GM12891 (cell line): ENCODE data around the gene ACP4.

Experiments
- DNase-seq: peaks from one replicate; pipeline ENCODE4 v3.0.0; 2011; ENCODE audit warnings: low spot score; ENCODE audit not compliant: insufficient read length
- FAIRE-seq: peaks from 2 replicates; lab custom pipeline; 2011; peaks lifted over from hg19 to GRCh38; lab: Jason Lieb, UNC
- PAX5 ChIP-seq: IDR thresholded peaks from 2 replicates; pipeline ENCODE4 v1.6.1; 2011; ENCODE audit warnings: low read length, moderate library complexity, mild to moderate bottlenecking; ENCODE audit not compliant: insufficient read depth, severe bottlenecking
- POLR2A ChIP-seq: IDR thresholded peaks from 2 replicates; pipeline ENCODE4 v1.6.1; 2011; ENCODE audit warnings: low read depth, low read length, control low read depth
- POLR2AphosphoS5 ChIP-seq: IDR thresholded peaks from 2 replicates; pipeline ENCODE4 v1.6.1; 2011; ENCODE audit warnings: low read depth, low read length, control low read depth
- POU2F2 ChIP-seq: IDR thresholded peaks from 2 replicates; pipeline ENCODE4 v1.6.1; 2011; ENCODE audit warnings: low read depth, mild to moderate bottlenecking, control low read depth, low read length, moderate library complexity
- SPI1 ChIP-seq: IDR thresholded peaks from 2 replicates; pipeline ENCODE4 v1.6.1; 2011; ENCODE audit warnings: low read depth, low read length, control low read depth
- TAF1 ChIP-seq: IDR thresholded peaks from 2 replicates; pipeline ENCODE4 v1.6.1; 2011; ENCODE audit warnings: low read depth, low read length, control low read depth

The ACP4 gene

DNA sequence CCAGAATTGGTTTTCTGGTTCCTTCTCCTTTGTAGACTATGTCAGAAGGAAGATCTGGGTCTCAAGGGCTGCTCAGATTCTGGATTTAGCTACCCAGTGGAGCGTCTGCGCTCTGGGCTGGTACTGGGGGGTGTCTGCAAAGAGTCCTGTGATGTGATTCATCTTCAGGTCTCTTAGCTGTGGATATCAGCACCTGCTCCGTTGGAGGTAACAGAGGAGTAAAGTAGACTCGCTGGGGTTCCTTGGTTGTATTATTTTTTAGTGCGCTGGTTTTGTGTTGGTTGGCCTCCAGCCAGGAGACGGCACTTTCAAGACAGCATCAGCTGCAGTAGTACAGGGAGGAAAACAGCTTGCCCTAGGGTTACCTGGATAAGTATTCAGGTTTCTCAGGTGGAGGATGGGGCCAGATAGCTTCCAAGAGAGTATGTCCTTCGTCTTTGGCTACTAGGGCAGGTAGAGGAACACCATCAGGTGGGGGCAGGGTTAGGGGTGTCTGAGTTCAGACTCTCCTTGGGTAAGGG, 53.5 kb downstream of the ACP4 start:
- TF ChIP-seq SPI1: no peak
- no peak for TF ChIP-seq TAF1
- no peak for TF ChIP-seq POU2F2
- no peak for TF ChIP-seq POLR2AphosphoS5
- TF ChIP-seq POLR2A: no peak
- TF ChIP-seq PAX5: no peak
- DNase-seq (no peak), FAIRE-seq (no peak)

GRCh38 chr19:50844296-50844935, 54.2 kb downstream of the ACP4 start:
- DNase-seq: no peak
- no peak for TF ChIP-seq POLR2A
- no peak for TF ChIP-seq PAX5
- no peak for TF ChIP-seq SPI1
- no peak for TF ChIP-seq POU2F2
- no peak for TF ChIP-seq POLR2AphosphoS5
- no peak for TF ChIP-seq TAF1
- FAIRE-seq: no peak
